Renal cortical epithelial cell (primary cell): ENCODE measurements around the gene TXNDC12. TPM values are rescaled to one million over a fixed set of nuclear protein-coding genes. Genes with fewer than 3 reads are reported as not detected.

Experiments
- DNase-seq: peaks from one replicate; pipeline ENCODE4 v3.0.0-alpha.2; 2011; ENCODE audit warnings: low read depth
- total RNA-seq: library from RNA; depleted of rRNA; stranded (reverse); fragments of >200 nt; gene quantifications from 2 replicates; pipeline ENCODE4 v1.2.3, GENCODE V29; 2014

Gene TXNDC12
- total RNA-seq, 1 donor from 2014 or later, result 36.1 TPM

DNA sequence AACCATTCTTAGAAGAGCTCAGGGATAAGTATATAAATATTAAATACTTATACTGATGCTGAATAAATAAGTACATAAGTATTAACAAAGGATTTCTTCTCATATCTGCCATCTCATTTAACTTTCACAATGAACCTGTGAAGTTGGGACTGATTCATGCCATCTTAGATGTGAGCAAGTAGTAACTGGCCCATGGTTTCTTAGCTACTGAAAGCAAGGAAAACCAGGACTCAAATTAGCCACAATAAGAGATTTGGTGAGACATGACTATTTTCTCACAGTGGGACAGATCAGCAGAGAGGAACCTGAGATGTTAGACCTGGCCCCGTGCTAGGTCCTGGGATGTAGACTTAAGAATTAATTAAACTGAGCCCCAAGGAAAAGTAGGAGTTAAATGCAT lies 56.3 kb downstream of the TXNDC12 start:
- no peak for DNase-seq

DNA sequence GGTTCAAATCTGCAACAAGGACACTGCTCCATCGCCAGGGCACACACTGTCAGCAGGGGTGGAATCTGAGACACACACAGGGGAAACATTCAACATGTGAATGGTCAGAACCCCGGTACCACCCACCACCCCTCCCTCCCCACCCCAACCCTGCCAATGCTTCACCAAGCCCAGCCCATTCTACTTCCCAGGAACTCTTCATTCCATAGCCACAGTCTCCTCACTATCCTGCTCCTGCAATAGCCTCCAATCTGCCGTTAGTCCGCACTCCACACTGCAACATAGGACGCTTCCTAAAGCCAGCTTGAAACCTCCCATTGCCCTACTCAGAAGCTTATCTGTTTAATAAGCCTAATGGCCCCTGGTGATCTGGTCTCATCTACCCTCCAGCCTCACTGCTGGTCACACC lies 57.0 kb downstream of the TXNDC12 start:
- no peak for DNase-seq

DNA sequence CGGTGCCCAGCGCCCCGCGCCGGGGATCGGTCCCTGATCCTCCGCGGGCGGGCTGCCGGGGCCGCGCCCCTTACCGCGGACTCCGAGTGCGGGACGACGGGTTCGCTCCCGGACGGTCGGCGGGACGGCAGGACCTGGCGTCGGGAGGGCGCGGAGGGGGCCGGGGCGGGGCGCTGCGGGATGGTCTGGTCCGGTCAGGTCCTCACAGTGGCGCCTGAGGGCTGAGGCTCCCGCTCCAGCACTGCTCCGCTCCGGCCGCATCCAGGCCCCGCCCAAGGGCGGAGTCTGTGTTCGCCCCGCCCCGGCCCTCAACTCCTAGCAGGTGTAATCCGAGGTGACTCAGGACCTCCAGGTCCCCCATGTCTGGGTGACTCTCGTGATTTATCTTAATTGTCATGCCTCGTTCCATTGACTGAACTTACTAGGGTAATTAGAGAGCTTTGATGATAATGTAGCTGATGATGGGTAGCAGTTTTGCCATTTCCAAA lies 64.5 kb downstream of the TXNDC12 start, which contains the start of gene RAB3B:
Gene RAB3B, minus strand, starts transcription at position 223 of the 488 bp plus-strand sequence. CDS start 13,583 bp downstream, outside the sequence.
- peak; percentile 50 for DNase-seq

- no peak for DNase-seq
Observed at GRCh38 chr1:51989582-51990477, 65.2 kb downstream of the TXNDC12 start.

DNA sequence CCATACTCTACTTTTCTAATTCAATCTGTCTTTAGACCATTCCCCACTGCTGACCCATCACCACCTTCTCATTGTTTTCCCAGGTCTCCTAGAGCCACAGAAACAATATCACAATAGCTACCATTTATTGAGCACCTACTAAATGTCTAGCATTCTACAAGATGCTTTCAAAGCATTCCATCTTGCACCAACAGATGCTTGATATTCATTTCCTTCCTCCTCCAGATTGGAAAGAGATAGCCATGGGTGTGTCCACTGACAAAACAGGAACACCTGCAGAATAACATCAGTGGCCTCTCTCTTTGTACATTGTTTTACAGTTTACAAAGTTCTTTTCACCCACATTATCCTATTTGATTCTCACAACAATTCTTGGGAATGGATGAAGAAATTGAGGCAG lies 66.7 kb downstream of the TXNDC12 start:
- DNase-seq, result no peak

- DNase-seq, result no peak
Observed at GRCh38 chr1:51986718-51987117, 68.3 kb downstream of the TXNDC12 start.

DNA sequence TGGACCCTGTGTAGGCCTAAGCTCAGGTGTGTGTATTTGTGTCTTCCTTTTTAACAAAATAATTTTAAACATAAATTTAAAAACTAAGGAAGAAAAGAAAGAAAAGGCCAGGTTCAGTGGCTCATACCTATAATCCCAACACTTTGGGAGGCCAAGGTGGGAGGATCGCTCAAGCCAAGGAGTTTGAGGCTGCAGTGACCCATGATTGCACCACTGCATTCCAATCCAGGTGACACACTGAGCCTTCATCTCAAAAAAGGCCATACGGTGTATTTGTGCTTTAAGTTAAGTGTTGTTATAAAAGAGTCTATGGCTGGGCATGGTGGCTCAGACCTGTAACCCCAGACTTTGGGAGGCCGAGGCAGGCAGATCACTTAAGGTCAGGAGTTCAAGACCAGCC lies 72.8 kb downstream of the TXNDC12 start:
- no peak for DNase-seq

DNA sequence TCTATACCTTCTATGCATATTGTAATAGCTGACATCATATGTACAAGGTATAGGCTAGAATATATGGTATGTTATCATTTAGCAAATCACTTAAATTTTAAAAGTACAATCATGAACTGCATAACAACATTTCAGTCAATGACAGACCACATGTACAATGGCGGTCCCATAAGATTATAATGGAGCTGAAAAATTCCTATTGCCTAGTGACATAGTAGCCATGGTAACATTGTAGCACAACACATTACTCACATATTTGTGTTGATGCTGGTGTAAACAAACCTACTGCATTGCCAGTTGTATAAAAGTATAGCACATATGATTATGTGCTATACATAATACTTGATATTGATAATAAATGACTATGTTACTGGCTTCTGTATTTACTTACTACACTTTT lies 73.4 kb downstream of the TXNDC12 start:
- DNase-seq, result no peak

GRCh38 chr1:51978099-51978498 lies 76.9 kb downstream of the TXNDC12 start:
- DNase-seq, result no peak

- no peak for DNase-seq
Observed at GRCh38 chr1:51976846-51977602, 78.0 kb downstream of the TXNDC12 start.

- peak; percentile 71 for DNase-seq
Observed at GRCh38 chr1:51973587-51974474, 81.2 kb downstream of the TXNDC12 start.

Other genes with a start within 250 kb of the TXNDC12 start
- gene NRDC, start 176.5 kb downstream of the TXNDC12 start, total RNA-seq, result 62.9 and 116 TPM in 2 replicates
- 15.6 and 33.9 TPM in 2 replicates for gene RAB3B, start 64.5 kb downstream of the TXNDC12 start, total RNA-seq
- gene KTI12, start 21.4 kb downstream of the TXNDC12 start, total RNA-seq, result 14.1 and 15.4 TPM in 2 replicates
- 46.1 and 104 TPM in 2 replicates for gene BTF3L4, start 1.1 kb upstream of the TXNDC12 start, total RNA-seq
- 21.9 and 48.9 TPM in 2 replicates for gene ZFYVE9, start 86.9 kb upstream of the TXNDC12 start, total RNA-seq